BJ (cell line): ENCODE measurements around the gene SPATA6L. TPM values are rescaled to one million over a fixed set of nuclear protein-coding genes. Genes with fewer than 3 reads are reported as not detected.

Experiments used
- CTCF ChIA-PET: fragments of 350-600 bp; formaldehyde crosslinking; extraction: SDS; loops from one replicate; lab custom pipeline; 2021; ENCODE audit warnings: antibody characterized with exemption, inconsistent platforms; lab: Yijun Ruan, JAX
- POLR2A ChIA-PET: fragments of 300-600 bp; sonication (Branson Sonifier 250); formaldehyde crosslinking; extraction: SDS; loops from one replicate; lab custom pipeline; 2021; ENCODE audit warnings: antibody characterized with exemption; lab: Charles Lee
- DNase-seq: peaks from one replicate; pipeline ENCODE4 v3.0.0-alpha.2; 2011; ENCODE audit warnings: low read depth
- H3K27me3 ChIP-seq: 2 replicates; pipeline ENCODE4 v1.6.0; 2011; ENCODE audit warnings: low read length; ENCODE audit not compliant: control insufficient read depth, insufficient read depth
- H3K36me3 ChIP-seq: 2 replicates; pipeline ENCODE4 v1.5.1; 2011; ENCODE audit warnings: low read length; ENCODE audit not compliant: control insufficient read depth, insufficient read depth
- H3K4me3 ChIP-seq: 2 replicates; pipeline ENCODE4 v1.5.1; 2011; ENCODE audit warnings: low read depth, mild to moderate bottlenecking, control low read depth, low read length
- CTCF ChIP-seq: IDR thresholded peaks from 2 replicates; pipeline ENCODE4 v1.5.1; 2011; ENCODE audit warnings: low read depth, mild to moderate bottlenecking, control low read depth, inconsistent platforms, low read length, moderate library complexity; ENCODE audit not compliant: insufficient read depth
- polyA plus RNA-seq: library from polyadenylated mRNA; depleted of rRNA; stranded (reverse); fragments of >200 nt; gene quantifications from 2 replicates; pipeline ENCODE4 v1.2.3, GENCODE V29; 2011

The SPATA6L gene
- polyA plus RNA-seq, 1 experiment = 0.43 TPM

GRCh38 chr9:4592886-4593285 lies 73.4 kb downstream of the SPATA6L start:
- no peaks in the 10 kb centered on the region for H3K36me3 ChIP-seq
- no peak for DNase-seq
- CTCF ChIA-PET = interaction anchor here (0.6 to 1.8 kb wide), 4 partner anchors 11 to 1600 kb away, joined by 3 to 18 read pairs (median 4); no protein-coding TSS in a partner anchor
- H3K27me3 ChIP-seq = no peaks in the 10 kb centered on the region
- H3K4me3 ChIP-seq = no peak overlapping the region
- POLR2A ChIA-PET = no interaction called here
- no peak for TF ChIP-seq CTCF

- Histone ChIP-seq H3K36me3 (no peaks in the 10 kb centered on the region), H3K4me3 (no peak overlapping the region), H3K27me3 (no peaks in the 10 kb centered on the region)
- ChIA-PET POLR2A (no interaction called here), CTCF (no interaction called here)
- TF ChIP-seq CTCF = no peak
- DNase-seq = no peak
Measured at GRCh38 chr9:4592295-4592694, 74.0 kb downstream of the SPATA6L start.

- H3K36me3 ChIP-seq = no peaks in the 10 kb centered on the region
- DNase-seq = no peak
- no peak overlapping the region for H3K4me3 ChIP-seq
- CTCF ChIA-PET = interaction anchor here (0.9 to 2.4 kb wide), 3 partner anchors 14 to 203 kb away, joined by 4 to 6 read pairs (median 4); no protein-coding TSS in a partner anchor
- TF ChIP-seq CTCF = no peak
- POLR2A ChIA-PET = interaction anchor here (0.7 kb wide), 1 partner anchor 117 kb away, joined by 4 read pairs; no protein-coding TSS in a partner anchor
- no peaks in the 10 kb centered on the region for H3K27me3 ChIP-seq
Measured at GRCh38 chr9:4591123-4591500, 75.2 kb downstream of the SPATA6L start.

- no peak for DNase-seq
- CTCF ChIA-PET = interaction anchor here (0.9 to 2.4 kb wide), 3 partner anchors 14 to 202 kb away, joined by 4 to 6 read pairs (median 4); no protein-coding TSS in a partner anchor
- Histone ChIP-seq H3K36me3 (no peaks in the 10 kb centered on the region), H3K27me3 (no peaks in the 10 kb centered on the region), H3K4me3 (no peak overlapping the region)
- POLR2A ChIA-PET = interaction anchor here (0.7 kb wide), 1 partner anchor 116 kb away, joined by 4 read pairs; no protein-coding TSS in a partner anchor
- TF ChIP-seq CTCF = no peak
Measured at GRCh38 chr9:4590430-4591122, 75.7 kb downstream of the SPATA6L start.

- Histone ChIP-seq H3K36me3 (no peaks in the 10 kb centered on the region), H3K27me3 (no peaks in the 10 kb centered on the region), H3K4me3 (no peak overlapping the region)
- no peak for TF ChIP-seq CTCF
- ChIA-PET POLR2A (no interaction called here), CTCF (interaction anchor here (0.9 to 2.0 kb wide), 2 partner anchors 16 to 164 kb away, joined by 3 to 5 read pairs; no protein-coding TSS in a partner anchor)
- no peak for DNase-seq
Measured at GRCh38 chr9:4588721-4589120, 77.6 kb downstream of the SPATA6L start.
